Putamen (tissue), 1 donor: ENCODE measurements around the gene NACC1.

ENCODE experiments used
- DNase-seq: peaks from one replicate; pipeline ENCODE4 v3.0.0-alpha.2; 2016; ENCODE audit warnings: low spot score

NACC1 gene

DNA sequence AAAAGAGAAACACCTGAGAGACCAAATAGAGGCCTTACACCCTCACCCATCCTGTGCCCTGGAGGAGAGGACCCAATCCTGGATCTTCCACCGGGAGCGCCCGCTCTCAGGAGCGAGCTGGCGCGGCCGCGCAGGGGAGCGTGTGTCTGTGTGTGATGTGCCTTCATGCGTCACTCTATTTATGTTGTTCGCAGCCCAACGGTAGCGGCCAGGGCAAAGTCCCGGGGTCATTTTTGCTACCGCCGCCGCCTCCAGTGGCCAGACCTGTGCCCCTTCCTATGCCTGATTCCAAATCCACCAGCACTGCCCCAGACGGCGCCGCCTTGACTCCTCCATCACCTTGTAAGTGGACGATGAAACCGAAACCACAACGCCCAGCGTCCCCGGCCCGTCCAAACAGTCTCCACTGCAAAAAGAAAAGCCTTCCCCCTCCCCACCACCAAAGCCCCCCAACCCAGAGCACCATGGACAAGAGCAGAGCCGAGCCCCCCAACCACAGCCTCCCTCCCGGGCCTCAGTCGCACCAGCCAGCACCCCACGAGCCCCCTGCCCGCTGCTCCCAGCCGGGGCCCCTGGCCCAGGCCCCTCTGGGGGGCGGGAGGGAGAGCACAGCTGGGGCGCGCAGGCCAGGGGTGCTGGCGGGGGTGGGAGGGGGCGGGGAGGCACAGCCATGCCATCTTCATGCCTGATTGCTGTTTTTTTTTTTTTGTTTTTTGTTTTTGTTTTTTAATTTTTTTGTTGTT is 30.1 kb upstream of the NACC1 start:
- DNase-seq: no peak

DNA sequence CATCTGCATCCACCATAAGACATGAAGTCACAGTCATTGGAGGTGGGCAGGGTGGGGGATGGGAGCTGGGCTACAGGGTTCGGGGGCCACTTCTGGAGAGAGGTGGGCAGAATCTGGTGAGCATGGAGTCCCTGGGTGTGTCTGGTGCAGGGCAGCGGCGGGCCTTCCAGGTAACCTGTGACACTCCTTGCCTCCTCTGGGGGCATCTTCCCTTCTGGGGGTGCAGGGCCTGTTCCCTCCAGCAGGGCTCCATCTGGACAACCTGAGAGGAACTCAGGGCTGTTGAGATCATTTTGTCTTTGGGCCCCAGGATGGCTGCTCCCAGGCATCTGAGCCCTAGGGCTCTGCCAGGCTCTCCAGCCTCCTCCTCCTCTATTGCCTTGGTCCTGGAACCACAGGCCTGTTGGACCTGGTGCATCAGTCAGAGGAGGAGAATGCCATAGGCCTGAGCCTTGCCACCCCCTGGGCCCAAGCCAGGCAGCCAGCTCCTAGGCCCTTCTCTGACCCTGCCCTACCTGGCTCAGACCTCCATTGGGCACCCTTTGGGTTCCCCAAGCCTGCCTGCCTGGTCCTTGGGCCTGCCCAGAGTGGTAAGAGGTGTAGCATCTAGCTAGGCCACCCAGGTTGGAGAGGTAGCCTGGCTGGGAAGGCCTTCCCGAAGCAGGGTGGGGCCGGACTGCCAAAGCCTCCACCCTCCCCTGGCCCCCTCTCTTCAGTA is 28.8 kb upstream of the NACC1 start:
- DNase-seq: no peak

DNA sequence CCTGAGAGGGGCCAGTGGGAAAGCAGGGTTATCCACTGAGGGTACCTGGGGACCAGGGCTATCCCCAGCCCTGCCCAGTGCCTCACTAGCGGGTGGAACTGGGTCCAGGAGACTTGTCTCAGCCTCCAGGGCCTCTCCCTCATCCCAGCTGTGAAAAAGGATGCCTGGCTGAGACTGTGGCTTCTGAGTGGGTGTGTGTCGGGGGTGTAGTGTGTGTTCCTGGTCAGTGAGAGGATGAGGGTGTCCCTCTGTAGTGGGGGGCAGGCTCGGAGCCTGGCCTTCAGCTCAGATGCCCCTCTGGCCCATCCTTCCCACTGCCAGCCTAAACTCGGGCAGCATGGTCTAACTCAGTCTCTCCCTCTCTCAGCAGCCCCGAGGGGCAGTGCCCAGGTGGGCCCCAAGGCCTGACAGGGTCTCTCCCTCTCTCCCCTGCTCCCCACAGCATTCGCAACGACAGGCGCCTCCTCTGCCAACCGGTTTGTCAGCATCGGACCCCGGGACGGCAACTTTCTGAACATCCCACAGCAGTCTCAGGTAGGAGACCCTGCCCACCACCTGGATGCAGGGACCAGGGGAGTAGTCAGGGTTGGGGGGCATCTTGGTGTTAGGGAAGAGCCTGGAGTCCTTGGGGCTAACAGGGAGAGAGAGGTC is 28.1 kb upstream of the NACC1 start:
- DNase-seq: no peak

DNA sequence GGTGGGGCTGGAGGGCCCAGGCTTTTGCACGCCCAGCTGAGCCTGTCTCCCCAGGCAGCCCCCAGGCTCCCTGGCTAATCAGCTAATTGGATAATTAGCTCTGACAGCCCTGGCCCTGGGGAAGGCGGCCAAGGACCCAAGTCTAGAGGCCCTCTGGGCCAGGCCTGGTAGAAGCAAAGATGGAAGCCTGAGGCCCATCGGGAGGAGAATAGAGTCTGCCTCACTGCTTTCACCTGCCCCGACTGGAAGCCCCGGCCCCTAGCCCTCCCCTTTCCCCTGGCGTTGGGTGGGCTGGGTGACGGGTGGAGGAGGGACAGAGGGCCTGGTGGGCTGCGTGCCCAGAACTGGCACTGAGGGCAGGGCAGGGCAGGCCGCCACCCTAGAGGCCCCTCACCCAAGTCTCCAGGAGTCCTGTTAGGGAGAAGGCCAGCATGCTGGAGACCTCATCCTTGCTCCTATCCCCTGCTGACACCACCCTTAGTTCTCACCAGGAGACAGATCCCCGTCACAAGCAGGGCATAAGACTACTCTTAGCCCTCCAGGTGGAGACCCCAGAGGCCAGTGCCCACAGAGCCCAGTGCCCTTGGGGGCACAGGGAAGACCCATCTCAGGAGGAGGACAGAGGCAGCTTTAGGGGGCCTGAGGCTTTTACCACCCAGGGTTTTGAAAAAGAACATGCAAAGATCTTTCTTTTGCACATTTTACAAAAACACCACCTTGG is 27.4 kb upstream of the NACC1 start:
- DNase-seq: no peak

DNA sequence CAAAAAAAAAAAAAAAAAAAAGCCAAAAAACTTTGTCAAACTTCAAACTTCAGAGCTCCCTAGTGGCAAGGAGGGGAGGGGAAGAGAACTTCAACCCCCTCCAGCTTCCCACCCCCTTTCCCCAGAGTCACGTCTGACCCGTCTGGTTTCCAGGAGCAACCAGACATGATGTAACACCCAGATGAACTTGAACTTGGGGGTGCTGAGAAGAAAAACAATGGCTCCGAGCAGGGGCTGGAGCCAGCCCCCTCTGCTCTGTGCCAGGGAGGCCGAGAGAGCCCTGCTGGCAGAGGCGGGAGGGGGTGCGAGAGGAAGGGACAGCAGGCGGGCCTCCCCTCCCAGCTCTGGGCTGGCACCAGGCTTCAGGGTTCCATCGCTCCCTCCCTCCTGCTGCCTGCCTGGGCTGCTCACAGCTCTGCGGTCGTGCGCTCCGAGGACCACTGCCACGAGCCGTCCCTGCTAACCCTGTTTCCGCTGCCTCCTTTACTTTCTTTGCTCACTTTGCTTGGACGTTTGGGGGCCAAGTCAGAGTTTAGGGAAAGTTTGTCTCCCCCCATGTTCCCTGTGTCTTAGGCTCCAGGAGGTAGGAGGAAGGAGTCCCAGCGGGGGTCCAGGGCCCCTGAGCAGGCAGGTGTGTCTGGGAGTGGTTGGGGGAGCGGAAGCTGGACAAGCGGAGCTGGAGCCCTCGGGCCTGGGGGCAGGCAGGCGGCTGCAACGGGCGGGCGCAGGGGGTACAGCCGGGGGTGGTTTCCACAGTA is 26.5 kb upstream of the NACC1 start:
- DNase-seq: peak; percentile 89

DNA sequence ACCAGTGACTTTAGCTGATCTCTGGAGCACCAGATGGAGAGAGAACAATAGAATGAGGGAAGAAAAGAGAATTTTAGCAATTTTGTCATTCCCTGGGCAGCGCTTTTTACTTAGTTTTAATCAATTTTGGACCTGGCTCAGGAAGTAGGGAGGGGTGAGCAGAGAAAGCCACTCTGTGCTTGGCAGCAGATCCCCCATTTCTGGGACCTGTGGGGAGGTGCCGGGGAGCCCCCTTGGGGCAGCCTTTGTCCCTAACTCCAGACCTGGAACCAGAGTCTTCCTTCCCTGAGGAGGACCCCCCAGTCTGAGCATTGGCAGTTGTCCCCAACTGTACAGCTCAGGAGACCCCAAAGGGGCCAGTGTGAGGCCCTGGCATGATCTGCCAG is 25.9 kb upstream of the NACC1 start:
- no peak for DNase-seq

DNA sequence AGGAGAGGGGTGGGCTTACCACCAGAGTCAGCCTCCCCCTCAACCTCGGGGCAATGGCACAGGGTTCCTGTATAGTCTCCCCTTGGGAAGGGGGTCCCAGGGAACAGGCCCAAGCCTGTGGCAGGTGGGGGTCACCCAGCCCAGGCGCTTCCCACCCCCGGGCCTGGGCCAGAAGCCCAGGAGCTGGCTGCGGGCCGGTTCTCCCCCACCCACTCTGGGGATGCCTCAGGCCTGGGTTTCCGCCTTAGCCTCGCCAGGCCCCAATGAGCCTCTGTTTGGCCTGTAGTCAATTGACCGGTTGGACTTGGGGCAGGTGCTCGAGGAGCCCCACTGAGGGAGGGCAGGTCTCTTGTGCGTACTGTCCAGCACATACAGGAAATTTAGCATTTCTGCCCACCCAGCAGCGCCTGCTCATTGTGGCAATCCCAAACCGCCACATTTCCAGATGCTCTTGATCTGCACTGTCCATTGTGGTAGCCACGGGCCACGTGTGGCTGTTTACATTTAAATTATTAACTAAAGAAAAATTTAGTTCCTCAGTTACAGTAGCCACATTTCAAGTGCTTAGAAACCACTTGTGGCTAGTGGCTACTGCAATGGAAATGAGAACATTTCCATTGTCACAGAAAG is 25.3 kb upstream of the NACC1 start:
- DNase-seq: no peak

DNA sequence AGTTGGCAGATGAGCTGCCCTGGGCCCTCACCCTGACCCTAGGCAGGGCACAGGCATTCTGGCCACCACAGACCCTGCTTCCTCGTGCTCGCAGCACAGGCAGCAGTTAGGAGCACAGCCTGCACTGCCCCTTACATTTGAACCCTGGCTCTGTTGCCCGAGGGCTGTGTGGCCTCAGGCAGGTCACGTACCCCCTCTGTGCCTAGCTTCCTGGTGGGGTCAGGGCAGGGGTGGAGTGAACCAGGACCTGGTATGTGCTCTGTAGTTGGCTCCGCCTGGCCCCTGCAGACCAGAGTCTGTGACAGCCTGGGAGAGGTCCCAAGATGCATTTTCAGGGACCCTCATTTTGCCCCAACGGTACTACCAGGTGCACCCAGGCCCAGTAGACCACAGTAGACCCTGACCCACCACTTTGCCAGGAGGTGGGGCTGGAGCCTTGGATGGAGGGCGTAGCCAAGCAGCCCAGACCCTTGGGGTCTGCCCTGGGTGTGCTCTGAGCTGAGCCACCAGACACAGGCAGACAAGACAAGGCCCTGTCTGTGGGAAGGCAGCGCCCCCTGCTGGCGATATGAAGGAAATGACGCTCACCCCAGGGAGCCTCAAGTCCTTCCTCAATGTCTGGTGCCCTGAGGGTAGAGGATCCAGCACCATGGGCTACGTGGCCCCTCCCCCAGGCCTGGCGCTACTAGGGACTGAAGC is 24.5 kb upstream of the NACC1 start:
- peak; percentile 88 for DNase-seq

DNA sequence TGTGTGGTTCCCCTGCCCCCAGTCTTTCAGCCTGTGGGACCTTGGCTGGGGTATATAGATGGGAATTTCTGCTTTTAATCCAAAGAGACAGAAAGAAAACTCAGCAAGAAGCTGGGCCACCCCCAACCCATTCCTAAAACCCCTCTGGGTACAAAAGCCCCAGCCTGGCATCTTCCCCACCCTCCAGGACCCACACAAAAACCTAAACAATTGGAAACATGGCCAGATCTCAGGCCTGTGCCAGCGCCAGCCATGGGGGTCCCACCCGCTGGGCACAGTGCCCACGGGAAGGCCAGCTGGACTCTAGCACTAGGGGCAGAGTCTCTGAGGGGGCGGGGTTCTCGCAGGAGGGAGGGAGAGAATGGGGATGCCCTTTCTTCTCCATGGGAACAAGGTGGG is 24.0 kb upstream of the NACC1 start:
- no peak for DNase-seq

DNA sequence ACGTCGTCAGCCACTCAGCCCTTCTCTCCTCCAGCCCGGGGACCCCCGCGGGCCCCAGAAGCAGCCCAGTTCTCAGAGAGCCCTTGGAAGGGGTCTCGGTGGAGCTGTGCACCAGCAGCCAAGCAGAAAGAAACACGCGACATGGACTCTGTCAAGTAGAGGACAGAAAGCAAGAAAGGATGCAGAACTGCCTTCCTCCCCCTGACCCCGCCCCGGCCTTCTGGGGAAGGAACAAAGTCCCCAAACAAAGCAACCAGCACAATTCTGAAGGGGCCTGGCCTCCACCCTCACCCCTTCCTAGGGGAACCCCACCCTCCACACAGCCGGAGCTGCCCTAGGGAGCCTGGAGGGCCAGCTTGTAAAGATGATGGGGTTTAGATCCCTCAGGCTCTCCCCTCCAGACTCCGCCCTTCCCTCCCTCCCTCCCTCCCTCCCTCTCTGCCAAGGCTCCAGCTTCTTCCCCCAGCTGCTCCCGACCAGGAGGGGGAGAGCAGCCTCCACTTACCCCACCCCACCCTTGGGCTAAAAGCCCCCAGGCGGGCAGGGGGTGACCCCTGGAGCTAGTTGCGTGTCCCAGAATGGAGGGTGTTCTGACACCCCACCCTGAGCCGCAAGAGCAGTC is 23.2 kb upstream of the NACC1 start:
- no peak for DNase-seq

DNA sequence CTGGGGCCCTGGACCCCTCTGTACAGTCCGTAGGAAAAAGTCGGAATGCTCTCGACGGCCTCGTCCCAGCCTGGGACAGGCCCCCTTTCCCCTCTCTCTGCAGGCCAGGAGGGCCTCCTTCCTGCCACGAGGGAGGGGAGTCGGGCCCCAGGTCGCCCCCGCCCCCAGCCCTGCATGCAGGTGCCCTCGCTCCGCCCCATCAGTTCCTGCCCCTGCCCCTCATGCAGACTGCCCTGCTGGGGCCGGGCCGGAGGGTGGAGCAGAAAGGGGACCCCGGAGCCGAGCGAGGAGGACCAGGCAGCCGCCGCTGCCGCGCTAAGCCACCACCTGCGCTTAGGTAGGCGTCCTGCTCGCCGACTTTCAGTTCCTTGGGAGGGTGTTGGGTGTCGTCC is 22.7 kb upstream of the NACC1 start:
- no peak for DNase-seq

DNA sequence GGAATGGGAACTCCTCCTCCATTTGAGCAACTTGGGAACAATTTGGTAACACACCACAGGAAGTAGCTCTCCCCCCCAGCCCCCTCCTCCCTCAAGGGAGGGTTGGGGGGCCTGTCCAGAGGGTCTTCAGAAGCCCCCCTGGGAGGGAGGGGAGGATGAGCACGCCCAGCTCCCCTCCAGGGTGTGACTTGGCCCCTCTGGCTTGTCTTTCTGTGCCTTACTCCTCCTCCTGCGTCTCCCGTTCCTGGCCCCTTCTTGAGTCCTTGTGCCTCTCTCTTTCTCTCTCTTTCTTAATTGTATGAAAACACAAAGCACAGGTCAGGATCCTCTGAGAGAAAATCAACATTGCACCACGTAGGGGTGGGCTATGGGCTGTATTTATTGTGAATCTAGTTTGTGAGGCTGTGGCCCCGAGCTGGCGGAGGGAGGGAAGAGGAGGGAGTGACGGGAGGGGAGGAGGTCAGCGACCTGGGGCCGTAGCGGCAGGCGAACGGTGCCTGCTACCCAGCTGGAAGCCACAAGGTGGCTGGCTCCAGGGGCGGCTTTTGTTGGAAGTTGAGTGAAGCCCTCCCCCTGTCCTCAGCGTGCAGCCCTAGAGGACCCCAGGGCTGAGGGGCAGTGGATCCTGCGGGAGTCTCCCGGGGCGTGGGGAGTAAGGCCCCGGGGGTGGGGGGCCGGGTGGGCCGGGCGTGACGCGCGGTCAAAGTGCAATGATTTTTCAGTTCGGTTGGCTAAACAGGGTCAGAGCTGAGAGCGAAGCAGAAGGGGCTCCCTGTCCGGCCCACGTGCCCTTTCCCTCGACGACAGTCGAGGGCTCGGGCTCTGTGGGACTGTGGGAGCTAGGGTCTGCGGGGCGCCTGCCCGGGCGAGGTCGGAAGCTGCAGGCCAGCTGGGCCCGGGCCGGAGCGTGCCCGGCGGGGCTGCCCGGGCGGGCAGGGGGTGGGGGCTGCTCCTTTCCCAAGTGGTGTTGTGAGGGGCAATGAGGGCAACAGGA is 21.8 kb upstream of the NACC1 start:
- no peak for DNase-seq

DNA sequence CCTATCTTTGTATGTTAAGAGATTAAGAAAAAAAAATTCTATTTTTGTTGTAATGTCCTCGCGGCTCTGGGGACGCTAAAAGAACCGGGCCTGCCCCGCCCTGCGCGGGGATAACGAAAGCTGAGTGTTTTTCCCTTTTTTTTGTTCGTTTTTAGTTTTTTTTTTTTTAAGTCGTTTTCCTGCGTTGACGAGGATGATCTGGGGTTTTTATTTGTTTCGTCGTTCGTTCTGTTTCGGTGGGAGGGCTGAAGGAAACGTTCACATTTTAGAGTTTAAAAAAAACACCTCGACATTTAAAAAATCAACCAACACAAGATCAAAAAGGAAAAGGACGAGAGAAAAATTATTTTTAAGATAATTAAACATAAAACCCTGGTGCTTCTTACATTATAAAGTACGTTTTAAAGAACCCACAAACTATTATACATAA is 21.0 kb upstream of the NACC1 start:
- DNase-seq: no peak

DNA sequence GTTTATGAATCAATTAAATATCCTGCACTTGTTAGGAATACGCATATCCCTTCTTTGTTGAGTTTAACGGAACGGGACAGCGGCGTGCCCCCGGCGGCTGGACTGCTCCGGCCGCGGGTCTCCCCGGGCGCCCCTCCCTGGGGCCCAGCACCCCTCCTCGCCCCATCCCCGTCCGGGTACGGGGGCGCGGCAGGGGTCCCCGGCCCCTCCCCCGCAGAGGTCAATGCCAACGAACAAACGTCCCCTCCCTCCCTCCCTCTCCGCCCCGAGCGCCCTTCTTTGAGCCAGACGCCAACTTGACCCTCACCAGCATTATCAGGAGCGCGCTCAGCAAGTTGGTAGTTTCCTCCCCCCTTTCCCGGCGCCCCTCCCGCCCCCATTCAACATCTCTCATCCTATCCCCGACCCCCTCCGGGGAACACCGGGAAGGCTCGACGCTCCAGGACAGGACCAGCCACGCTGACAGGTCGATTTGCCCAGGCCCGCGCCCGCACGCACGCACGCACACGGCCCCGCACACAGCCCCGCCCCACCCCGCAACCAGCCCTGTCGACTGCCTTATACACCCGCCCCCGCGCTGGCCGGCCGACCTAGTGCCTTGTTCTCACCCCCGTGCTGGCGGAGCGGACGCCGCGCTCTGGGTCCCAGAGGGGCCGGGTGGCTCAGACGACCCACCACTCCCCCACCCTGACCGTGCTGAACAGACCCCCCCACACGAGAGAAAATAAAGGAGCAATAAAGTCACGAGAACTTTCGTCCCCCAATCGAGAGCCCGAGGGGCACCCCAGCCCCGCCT is 20.4 kb upstream of the NACC1 start:
- no peak for DNase-seq

DNA sequence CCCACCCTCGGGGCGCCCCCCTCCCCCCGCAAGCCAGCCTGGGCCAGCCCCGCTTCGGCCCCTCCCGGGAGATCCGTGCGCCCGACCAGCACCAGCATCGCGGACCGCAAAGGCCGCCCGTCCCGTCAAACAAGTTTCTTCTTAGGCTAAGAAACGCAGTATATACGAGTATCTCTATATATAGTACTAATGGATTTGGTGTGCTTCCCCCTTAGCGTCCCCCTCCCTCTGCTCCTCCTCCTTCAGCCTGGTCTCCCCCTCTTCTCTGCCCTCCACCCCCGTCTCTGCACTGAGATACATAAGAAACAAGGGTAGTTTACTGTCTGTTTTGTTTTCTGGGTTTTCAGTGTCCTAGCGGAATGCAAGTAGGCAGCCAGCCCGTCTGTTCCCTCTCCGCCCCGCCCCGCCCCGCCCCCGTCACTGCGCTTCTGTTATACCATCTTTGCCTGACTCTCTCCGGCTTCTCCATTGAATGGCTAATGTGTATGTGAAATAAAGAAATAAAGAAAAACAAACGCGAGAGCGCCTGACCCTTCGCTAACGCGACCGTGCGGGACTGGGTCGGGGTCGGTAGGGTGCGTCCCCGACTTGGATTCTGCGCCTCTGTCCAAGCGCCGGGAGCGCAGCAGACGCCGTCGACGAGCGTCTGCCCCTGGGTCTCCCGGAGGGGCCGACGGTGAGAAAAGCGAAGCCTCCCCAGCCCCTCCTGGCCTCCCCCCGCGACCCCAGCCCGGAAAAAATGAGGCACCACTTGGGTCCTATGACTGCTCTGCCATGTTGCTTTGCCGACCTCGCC is 19.6 kb upstream of the NACC1 start:
- no peak for DNase-seq

DNA sequence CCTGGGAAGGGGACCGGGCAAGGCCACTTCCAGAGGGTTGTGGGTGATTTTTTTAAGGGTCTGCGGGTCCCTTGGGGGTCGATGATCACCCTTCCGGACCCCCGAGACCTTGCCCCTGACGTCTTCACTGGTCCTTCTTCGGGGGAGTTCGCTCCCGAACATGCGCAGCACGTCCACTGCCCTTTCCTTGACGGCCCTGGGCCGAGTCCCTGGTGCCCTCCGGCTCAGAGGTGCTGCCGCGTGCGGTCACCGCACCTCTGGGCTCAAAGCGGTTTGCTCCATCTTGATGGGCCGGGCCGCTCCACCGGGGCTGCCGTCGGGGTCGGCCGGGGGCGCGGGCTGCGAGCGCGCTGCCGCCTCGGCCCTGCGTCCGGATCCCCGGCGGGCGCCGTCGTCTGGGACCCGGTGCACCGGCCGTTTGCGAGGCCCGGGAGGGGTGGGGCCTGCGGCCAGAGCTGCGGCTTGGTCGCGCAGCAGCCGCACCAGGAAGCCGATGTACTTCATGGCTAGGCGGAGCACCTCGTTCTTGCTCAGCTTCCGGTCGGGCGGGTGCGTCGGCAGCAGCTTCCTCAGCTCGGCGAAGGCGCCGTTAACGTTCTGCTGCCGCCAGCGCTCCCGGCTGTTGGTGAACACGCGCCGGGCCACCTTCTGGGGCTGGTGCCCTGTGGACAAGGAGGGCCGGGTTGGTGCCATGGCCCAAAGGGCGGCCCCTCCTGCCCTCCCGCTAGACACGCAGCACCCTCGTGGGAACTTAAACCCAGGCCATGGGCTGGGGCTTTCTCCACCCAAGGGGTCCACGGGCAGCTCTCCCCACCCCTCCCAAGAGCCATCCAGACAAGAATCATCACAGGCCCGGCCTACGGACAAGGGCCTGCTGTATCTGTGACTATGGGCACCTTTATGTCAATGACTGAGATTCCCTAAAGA is 18.7 kb upstream of the NACC1 start:
- DNase-seq: no peak
